H1 (cell line): ENCODE measurements around the gene UBAC1. TPM values are rescaled to one million over a fixed set of nuclear protein-coding genes. Genes with fewer than 3 reads are reported as not detected.

Source experiments
- CTCF ChIA-PET: fragments of 300-600 bp; sonication (Branson Sonifier 250); formaldehyde crosslinking; loops from one replicate; lab custom pipeline; 2021; ENCODE audit not compliant: partially characterized antibody; lab: Charles Lee
- POLR2A ChIA-PET: fragments of 300-600 bp; sonication (Branson Sonifier 250); formaldehyde crosslinking; loops from one replicate; lab custom pipeline; 2021; ENCODE audit warnings: inconsistent platforms; ENCODE audit not compliant: partially characterized antibody; lab: Charles Lee
- DNase-seq, 2 experiments: peaks; one replicate each; pipeline versions ENCODE4 v3.0.0 to v3.0.0-alpha.2; 2010 to 2022; ENCODE audit warnings: low spot score in 2 of 2, low read depth in 1 of 2, mixed read lengths in 1 of 2
- FAIRE-seq: peaks from 2 replicates; lab custom pipeline; 2011; peaks lifted over from hg19 to GRCh38; lab: Jason Lieb, UNC
- H2AFZ ChIP-seq: 2 replicates; pipeline ENCODE4 v1.8.1; 2012; ENCODE audit warnings: low read length, inconsistent platforms
- H2AK5ac ChIP-seq: 2 replicates; pipeline ENCODE4 v1.6.1; 2013; ENCODE audit warnings: low read depth, low read length
- H2BK120ac ChIP-seq: replicated peaks from 2 replicates; pipeline ENCODE3; 2013; ENCODE audit warnings: low read depth, low read length, inconsistent platforms
- H2BK12ac ChIP-seq: 2 replicates; pipeline ENCODE4 v1.6.1; 2013; ENCODE audit warnings: low read depth, low read length
- H2BK15ac ChIP-seq: 2 replicates; pipeline ENCODE4 v1.6.1; 2013; ENCODE audit warnings: low read length
- H2BK20ac ChIP-seq: 2 replicates; pipeline ENCODE4 v1.6.1; 2013; ENCODE audit warnings: low read length
- H2BK5ac ChIP-seq: 2 replicates; pipeline ENCODE4 v1.6.1; 2013; ENCODE audit warnings: low read depth, low read length
- H3K14ac ChIP-seq: 2 replicates; pipeline ENCODE4 v1.6.1; 2013; ENCODE audit warnings: inconsistent platforms; ENCODE audit not compliant: insufficient read length
- H3K18ac ChIP-seq: 2 replicates; pipeline ENCODE4 v1.6.1; 2013; ENCODE audit warnings: low read length; ENCODE audit errors: extremely low read depth
- H3K23ac ChIP-seq: 2 replicates; pipeline ENCODE4 v1.6.1; 2013; ENCODE audit warnings: inconsistent platforms; ENCODE audit not compliant: insufficient read length
- H3K23me2 ChIP-seq: 2 replicates; pipeline ENCODE4 v1.6.1; 2013; ENCODE audit warnings: low read depth, low read length
- H3K27ac ChIP-seq: 2 replicates; pipeline ENCODE4 v1.6.1; 2011; ENCODE audit warnings: low read depth, low read length, inconsistent platforms
- H3K27me3 ChIP-seq, 4 experiments: replicated peaks in 1 of 4; 1 replicate in 1 of 4; 2 replicates in 3 of 4; pipeline versions ENCODE4 v1.6.1 to v1.8.1; 2011 to 2013; ENCODE audit warnings: low read length in 3 of 4, mild to moderate bottlenecking in 3 of 4, inconsistent platforms in 2 of 4, mixed read lengths in 2 of 4, moderate library complexity in 1 of 4; ENCODE audit not compliant: control insufficient read depth in 3 of 4, insufficient read depth in 3 of 4; ENCODE audit errors: extremely low read depth in 1 of 4
- H3K36me3 ChIP-seq, 4 experiments: 2 replicates each; pipeline versions ENCODE4 v1.6.1 to v1.8.1; 2011 to 2013; ENCODE audit warnings: mild to moderate bottlenecking in 4 of 4, low read length in 3 of 4, moderate library complexity in 2 of 4, control low read depth in 1 of 4, inconsistent platforms in 1 of 4; ENCODE audit not compliant: insufficient read depth in 4 of 4, control insufficient read depth in 2 of 4
- H3K4ac ChIP-seq: replicated peaks from 2 replicates; pipeline ENCODE3; 2013; ENCODE audit warnings: low read length, low read depth, mixed read lengths, inconsistent platforms; ENCODE audit not compliant: insufficient read length
- H3K4me1 ChIP-seq, 4 experiments: replicated peaks in 1 of 4; 1 replicate in 1 of 4; 2 replicates in 3 of 4; pipeline versions ENCODE4 v1.6.1 to v1.8.1; 2011 to 2013; ENCODE audit warnings: low read length in 3 of 4, inconsistent platforms in 2 of 4, mixed read lengths in 1 of 4; ENCODE audit not compliant: insufficient read depth in 4 of 4, control insufficient read depth in 3 of 4
- H3K4me2 ChIP-seq, 2 experiments: 2 replicates each; pipeline versions ENCODE4 v1.6.1 to v1.8.1; 2011 to 2013; ENCODE audit warnings: low read depth in 2 of 2, low read length in 2 of 2, control low read depth in 1 of 2, inconsistent platforms in 1 of 2, mild to moderate bottlenecking in 1 of 2; ENCODE audit not compliant: insufficient read depth in 1 of 2
- H3K4me3 ChIP-seq, 4 experiments: fragments of 200-600, 300-600 bp in 1 of 4; sonication (generic), shearing (Covaris generic), sonication (Bioruptor Twin) in 1 of 4; 2 replicates each; pipeline versions ENCODE4 v1.5.1 to v1.8.1; 2011 to 2016; ENCODE audit warnings: low read length in 4 of 4, low read depth in 3 of 4, control low read depth in 2 of 4, inconsistent platforms in 2 of 4, mild to moderate bottlenecking in 2 of 4, mixed read lengths in 1 of 4, moderate library complexity in 1 of 4; ENCODE audit not compliant: insufficient read depth in 2 of 4; ENCODE audit errors: extremely low read depth in 1 of 4
- H3K56ac ChIP-seq: replicated peaks from 2 replicates; pipeline ENCODE3; 2013; ENCODE audit warnings: low read depth, mild to moderate bottlenecking, mixed read lengths, low read length, inconsistent platforms; ENCODE audit not compliant: insufficient read length
- H3K79me1 ChIP-seq: 2 replicates; pipeline ENCODE4 v1.6.1; 2013; ENCODE audit warnings: low read depth, low read length, control low read depth
- H3K79me2 ChIP-seq, 2 experiments: 2 replicates each; pipeline versions ENCODE4 v1.6.1 to v1.8.1; 2012 to 2013; ENCODE audit warnings: low read length in 2 of 2, mild to moderate bottlenecking in 2 of 2, inconsistent platforms in 1 of 2; ENCODE audit not compliant: insufficient read depth in 2 of 2, control insufficient read depth in 1 of 2
- H3K9ac ChIP-seq, 4 experiments: replicated peaks in 1 of 4; 1 replicate in 1 of 4; 2 replicates in 3 of 4; pipeline versions ENCODE4 v1.6.1 to v1.8.1; 2011 to 2013; ENCODE audit warnings: low read depth in 3 of 4, low read length in 3 of 4, control low read depth in 2 of 4, mild to moderate bottlenecking in 2 of 4, moderate library complexity in 2 of 4, inconsistent platforms in 1 of 4; ENCODE audit errors: extremely low read depth in 1 of 4
- H3K9me3 ChIP-seq, 2 experiments: 2 replicates each; pipeline versions ENCODE4 v1.6.1 to v1.8.1; 2012 to 2013; ENCODE audit warnings: mild to moderate bottlenecking in 2 of 2, moderate library complexity in 2 of 2, control low read depth in 1 of 2, inconsistent platforms in 1 of 2, low read depth in 1 of 2, low read length in 1 of 2, mixed read lengths in 1 of 2; ENCODE audit not compliant: insufficient read depth in 2 of 2
- H4K20me1 ChIP-seq, 2 experiments: replicated peaks in 1 of 2; 2 replicates each; pipeline versions ENCODE3 to v1.8.1; 2011 to 2013; ENCODE audit warnings: inconsistent platforms in 2 of 2, low read length in 2 of 2, mild to moderate bottlenecking in 1 of 2; ENCODE audit not compliant: insufficient read depth in 2 of 2, control insufficient read depth in 1 of 2
- H4K5ac ChIP-seq: 2 replicates; pipeline ENCODE4 v1.6.1; 2013; ENCODE audit warnings: low read length, low read depth, mixed read lengths, inconsistent platforms; ENCODE audit not compliant: insufficient read length
- H4K8ac ChIP-seq: 2 replicates; pipeline ENCODE4 v1.8.0; 2013; ENCODE audit warnings: mild to moderate bottlenecking, moderate library complexity, low read length, inconsistent platforms; ENCODE audit not compliant: insufficient read depth; ENCODE audit errors: extremely low read depth
- H4K91ac ChIP-seq: replicated peaks from 2 replicates; pipeline ENCODE3; 2013; ENCODE audit warnings: low read length, mixed read lengths, inconsistent platforms; ENCODE audit not compliant: insufficient read length
- CTCF ChIP-seq, 3 experiments: IDR thresholded peaks; 1 replicate in 2 of 3; 2 replicates in 1 of 3; pipeline versions ENCODE4 v1.5.1 to v1.6.1; 2011; ENCODE audit warnings: low read length in 3 of 3, mild to moderate bottlenecking in 3 of 3, inconsistent platforms in 2 of 3, low read depth in 1 of 3, moderate library complexity in 1 of 3; ENCODE audit not compliant: insufficient read depth in 1 of 3; ENCODE audit errors: control extremely low read depth in 1 of 3
- RAD21 ChIP-seq, 2 experiments: IDR thresholded peaks in 1 of 2; conservative IDR thresholded peaks in 1 of 2; 2 replicates each; pipeline ENCODE4 v1.6.1; 2011; ENCODE audit warnings: low read depth in 2 of 2, low read length in 2 of 2, improper control_type of control experiment in 1 of 2, inconsistent platforms in 1 of 2, mild to moderate bottlenecking in 1 of 2, moderate library complexity in 1 of 2
- SIX5 ChIP-seq: IDR thresholded peaks from 2 replicates; pipeline ENCODE4 v1.6.1; 2011; ENCODE audit warnings: mild to moderate bottlenecking, low read depth, low read length
- WGBS, 2 experiments: shearing (Covaris generic) in 1 of 2; methylation state at CpG; one replicate each; pipeline versions ENCODE4 v1.1.6 to v1.1.7; 2013 to 2015; ENCODE audit warnings: low lambda C conversion rate in 2 of 2, mixed read lengths in 2 of 2, inconsistent platforms in 1 of 2, low coverage in 1 of 2, missing lambda C conversion rate in 1 of 2; ENCODE audit not compliant: insufficient replicate concordance in 2 of 2, insufficient coverage in 1 of 2, insufficient read length in 1 of 2; ENCODE audit errors: extremely low coverage in 1 of 2, missing lambda C conversion rate in 1 of 2; 5-methylcytosine and 5-hydroxymethylcytosine counted together
- polyA plus RNA-seq, 7 experiments: library from polyadenylated mRNA; depleted of rRNA in 3 of 7; stranded (reverse) in 5 of 7; unstranded in 2 of 7; fragments of >200 nt in 5 of 7; fragments of 200-250 nt in 2 of 7; gene quantifications; 1 replicate in 5 of 7; 2 replicates in 1 of 7; 4 replicates in 1 of 7; pipeline versions ENCODE4 v1.2.1 to v1.2.3, GENCODE V29; 2011 to 2013; ENCODE audit warnings: missing spikeins in 2 of 7, mixed read lengths in 2 of 7
- total RNA-seq: library from RNA; stranded (reverse); fragmentation: NEBNext Ultra II Directional; extraction: Animal tissue kit (Norgen Biotek cat#: 25700); gene quantifications from 2 replicates; pipeline ENCODE4 v1.2.1, GENCODE V29; 2021

Gene UBAC1
- total and polyA plus RNA-seq, 2 of the 8 experiments (the other 6 are each of a cell fraction or from before 2014, with no cell fraction given): 59.3 to 85.2 TPM

GRCh38 chr9:135974220-135974573 is 13.0 kb upstream of the UBAC1 start:
- Histone ChIP-seq H2BK20ac (no peak overlapping the region), H3K79me1 (no peaks in the 10 kb centered on the region), H4K5ac (no peak overlapping the region), H3K9ac (no peak overlapping the region), H2AFZ (no peak overlapping the region), H3K18ac (no peak overlapping the region), H2BK120ac (no peak overlapping the region), H2BK15ac (no peak overlapping the region)
- POLR2A ChIA-PET: no interaction called here
- TF ChIP-seq RAD21 (IDR thresholded peaks at IDR 0.05 in 1 of 2, conservative IDR thresholded peaks at IDR 0.05 in 1 of 2; ENCODE audit: low read depth in 2 of 2, low read length in 2 of 2) (peak; percentile 37 to 49), CTCF (IDR thresholded peaks at IDR 0.05; ENCODE audit: control extremely low read depth in 1 of 3, insufficient read depth in 1 of 3, low read depth in 1 of 3, low read length in 3 of 3) (peak; percentile 39 to 42 (median 39)), SIX5 (no peak)
- TF ChIP-seq, all 59 proteins: peak for 2
- Histone ChIP-seq H3K4me1 (peaks cover 0 to 3% (median 0%) of the 10 kb centered on the region in 4 experiments; a peak in 4 of 7 replicates), H2AK5ac (no peak overlapping the region), H3K14ac (no peak overlapping the region), H3K4me2 (no peak overlapping the region), H3K79me2 (no peaks in the 10 kb centered on the region), H3K27ac (no peak overlapping the region), H4K20me1 (peaks cover 0 to 5% of the 10 kb centered on the region in 2 experiments), H4K8ac (no peak overlapping the region), H2BK12ac (no peak overlapping the region), H3K23ac (no peak overlapping the region), H2BK5ac (no peak overlapping the region), H3K9me3 (no peaks in the 10 kb centered on the region), H3K36me3 (no peaks in the 10 kb centered on the region), H3K4me3 (no peak overlapping the region), H4K91ac (no peak overlapping the region), H3K4ac (no peak overlapping the region), H3K56ac (no peak overlapping the region), H3K23me2 (no peaks in the 10 kb centered on the region; the same call in 1 of the 2 replicates), H3K27me3 (no peaks in the 10 kb centered on the region)
- CTCF ChIA-PET: interaction anchor here (1.0 to 3.2 kb wide), 24 partner anchors 9 to 173 kb away, joined by 3 to 17 read pairs (median 4); partner anchors contain the start of gene UBAC1
- FAIRE-seq (no peak), DNase-seq (no peak)
- 69% methylated on average over 10 of the region's 10 CpGs; no CpG with 5 or more reads in 1 of the 2 experiments for WGBS, 2 experiments
